Measurements from ENCODE around the gene LAMA3.

DNA sequence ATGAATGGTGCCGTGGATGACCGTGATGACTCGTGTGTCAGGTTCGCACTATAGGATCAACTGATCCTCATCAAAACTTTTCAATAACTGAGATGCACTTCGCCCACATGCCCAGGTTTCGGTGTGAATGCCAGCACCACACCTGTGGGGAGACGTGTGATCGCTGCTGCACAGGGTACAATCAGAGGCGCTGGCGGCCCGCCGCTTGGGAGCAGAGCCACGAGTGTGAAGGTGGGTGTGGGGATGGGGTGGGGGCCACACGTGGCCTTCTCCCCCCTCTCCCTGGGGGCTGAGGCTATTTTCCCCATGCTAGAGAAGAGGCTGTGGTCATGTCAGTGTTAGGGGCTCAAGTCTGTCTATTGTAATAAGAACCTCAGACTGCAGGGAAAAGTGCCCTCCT lies 69.0 kb downstream of the LAMA3 start:
- no peak for TF ChIP-seq MYC (IDR thresholded peaks at IDR 0.05; ENCODE audit: low read depth, low read length)
- no peak for TF ChIP-seq CTCF (IDR thresholded peaks at IDR 0.05; ENCODE audit: extremely low read depth in 1 of 2, insufficient read depth in 1 of 2, low read depth in 1 of 2, low read length in 2 of 2)
- no peak for TF ChIP-seq EZH2 (IDR thresholded peaks at IDR 0.05; ENCODE audit: borderline replicate concordance, low read depth, low read length, severe bottlenecking)
- no peak for TF ChIP-seq JUN (IDR thresholded peaks at IDR 0.05; ENCODE audit: borderline replicate concordance, insufficient read depth, insufficient read length, low read depth)
- TF ChIP-seq POLR2A (IDR thresholded peaks at IDR 0.05; ENCODE audit: low read depth, low read length), result no peak
- no peak for TF ChIP-seq POLR2AphosphoS5 (IDR thresholded peaks at IDR 0.05; ENCODE audit: insufficient read depth, low read depth, low read length)
- TF ChIP-seq MAX (IDR thresholded peaks at IDR 0.05; ENCODE audit: insufficient read depth, insufficient read length), result no peak

Measured in endothelial cell of umbilical vein (primary cell).